Smooth muscle cell (in vitro differentiated cells): ENCODE results near the gene DNAAF1. TPM values are rescaled to one million over a fixed set of nuclear protein-coding genes. Genes with fewer than 3 reads are reported as not detected.

ENCODE experiments used
- DNase-seq: peaks from one replicate; lab custom pipeline; 2025; ENCODE audit not compliant: unreplicated experiment; lab: John Stamatoyannopoulos, UW
- H2AFZ ChIP-seq: fragments of 200-600 bp; sonication (generic); 2 replicates; pipeline ENCODE4 v1.6.0; 2016; ENCODE audit warnings: antibody characterized with exemption, low read depth, mild to moderate bottlenecking
- H3F3A ChIP-seq: fragments of 200-600 bp; sonication (generic); 2 replicates; pipeline ENCODE4 v1.6.0; 2017; ENCODE audit warnings: antibody characterized with exemption, low read depth
- H3K27ac ChIP-seq: fragments of 200-600 bp; sonication (generic); 2 replicates; pipeline ENCODE4 v1.5.1; 2016; ENCODE audit warnings: low read depth, mild to moderate bottlenecking
- H3K27me3 ChIP-seq: fragments of 200-600 bp; sonication (generic); 2 replicates; pipeline ENCODE4 v1.6.1; 2016; ENCODE audit warnings: low read depth, mild to moderate bottlenecking
- H3K36me3 ChIP-seq: fragments of 200-600 bp; sonication (generic); 2 replicates; pipeline ENCODE4 v1.5.1; 2016; ENCODE audit warnings: low read depth
- H3K4me1 ChIP-seq: fragments of 200-600 bp; sonication (generic); 2 replicates; pipeline ENCODE4 v1.5.1; 2016; ENCODE audit warnings: low read depth
- H3K4me2 ChIP-seq: fragments of 200-600 bp; sonication (generic); 2 replicates; pipeline ENCODE4 v1.6.0; 2016; ENCODE audit warnings: mild to moderate bottlenecking
- H3K4me3 ChIP-seq: fragments of 200-600 bp; sonication (generic); 2 replicates; pipeline ENCODE4 v1.5.1; 2016; ENCODE audit warnings: mild to moderate bottlenecking
- H3K79me2 ChIP-seq: fragments of 200-600 bp; sonication (generic); 2 replicates; pipeline ENCODE4 v1.6.0; 2016; ENCODE audit warnings: low read depth, mild to moderate bottlenecking
- H3K9ac ChIP-seq: fragments of 200-600 bp; sonication (generic); 2 replicates; pipeline ENCODE4 v1.6.0; 2016; ENCODE audit warnings: low read depth
- H3K9me3 ChIP-seq: fragments of 200-600 bp; sonication (generic); replicated peaks from 2 replicates; pipeline ENCODE4 v1.5.1; 2016; ENCODE audit warnings: low read depth
- H4K20me1 ChIP-seq: fragments of 200-600 bp; sonication (generic); 2 replicates; pipeline ENCODE4 v1.6.0; 2016; ENCODE audit warnings: low read depth
- CTCF ChIP-seq: fragments of 200-600 bp; sonication (generic); IDR thresholded peaks from 2 replicates; pipeline ENCODE4 v1.5.1; 2017; ENCODE audit warnings: borderline replicate concordance, mild to moderate bottlenecking, antibody characterized with exemption; ENCODE audit not compliant: insufficient read depth, poor library complexity, severe bottlenecking
- WGBS: methylation state at CpG from one replicate; pipeline ENCODE4 v1.1.7; 2016; ENCODE audit warnings: low lambda C conversion rate; 5-methylcytosine and 5-hydroxymethylcytosine counted together
- polyA plus RNA-seq: library from polyadenylated mRNA; unstranded; fragments of >200 nt; fragmentation: Nextera tagmentation; extraction: Ambion mirVana; gene quantifications from 2 replicates; pipeline ENCODE4 v1.2.1, GENCODE V29; 2016
- total RNA-seq: library from RNA; depleted of rRNA; stranded (reverse); fragments of >200 nt; gene quantifications from 2 replicates; pipeline ENCODE4 v1.2.3, GENCODE V29; 2014

DNAAF1 gene
- total and polyA plus RNA-seq, 2 experiments from 2014 or later = 0.09 TPM; not detected in 1

GRCh38 chr16:84195201-84196093 lies 50.3 kb downstream of the DNAAF1 start:
- Histone ChIP-seq H2AFZ (no peak overlapping the region), H3K4me2 (no peak overlapping the region), H3K27ac (no peak overlapping the region), H3F3A (no peaks in the 10 kb centered on the region), H3K4me3 (no peak overlapping the region), H3K9ac (no peak overlapping the region), H3K27me3 (no peaks in the 10 kb centered on the region), H3K79me2 (no peaks in the 10 kb centered on the region), H3K4me1 (no peaks in the 10 kb centered on the region), H4K20me1 (no peaks in the 10 kb centered on the region), H3K36me3 (no peaks in the 10 kb centered on the region), H3K9me3 (no peaks in the 10 kb centered on the region)
- no peak for DNase-seq
- 90% methylated on average over 30 of the region's 38 CpGs for WGBS
- TF ChIP-seq CTCF = no peak

DNA sequence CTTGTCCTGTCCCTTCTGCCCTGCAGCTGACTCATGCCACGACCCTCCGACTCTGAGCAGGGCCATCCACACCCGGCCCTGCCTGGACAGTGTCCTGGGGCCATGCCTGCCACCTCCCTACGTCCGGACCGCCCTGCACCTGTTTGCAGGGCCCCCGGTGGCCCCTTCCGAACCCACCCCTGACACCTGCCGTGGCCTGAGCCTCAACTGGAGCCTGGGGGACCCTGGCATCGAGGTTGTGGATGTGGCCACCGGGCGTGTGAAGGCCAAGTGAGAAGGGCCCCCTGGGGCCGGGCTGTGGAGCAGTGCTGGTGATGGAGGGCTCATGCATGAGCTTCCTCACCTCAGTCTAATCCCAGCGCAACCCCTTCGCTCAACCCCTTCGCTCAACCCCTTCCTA lies 51.0 kb downstream of the DNAAF1 start:
- H3F3A ChIP-seq = no peaks in the 10 kb centered on the region
- H3K4me3 ChIP-seq = no peak overlapping the region
- no peak for TF ChIP-seq CTCF
- no peaks in the 10 kb centered on the region for H3K36me3 ChIP-seq
- no peak overlapping the region for H3K4me2 ChIP-seq
- no peaks in the 10 kb centered on the region for H3K79me2 ChIP-seq
- no peaks in the 10 kb centered on the region for H4K20me1 ChIP-seq
- H3K9me3 ChIP-seq = no peaks in the 10 kb centered on the region
- 94% methylated on average over 14 of the region's 16 CpGs for WGBS
- H3K27me3 ChIP-seq = no peaks in the 10 kb centered on the region
- H3K4me1 ChIP-seq = no peaks in the 10 kb centered on the region
- DNase-seq = no peak
- H2AFZ ChIP-seq = no peak overlapping the region
- H3K27ac ChIP-seq = no peak overlapping the region
- no peak overlapping the region for H3K9ac ChIP-seq

- H3K27me3 ChIP-seq = no peaks in the 10 kb centered on the region
- no peaks in the 10 kb centered on the region for H4K20me1 ChIP-seq
- H3K27ac ChIP-seq = no peak overlapping the region
- H3K9me3 ChIP-seq = no peaks in the 10 kb centered on the region
- H3K4me1 ChIP-seq = no peaks in the 10 kb centered on the region
- no peaks in the 10 kb centered on the region for H3K36me3 ChIP-seq
- no peak overlapping the region for H3K4me2 ChIP-seq
- TF ChIP-seq CTCF = no peak
- H3F3A ChIP-seq = no peaks in the 10 kb centered on the region
- WGBS = 82% methylated on average over 15 of the region's 16 CpGs
- no peaks in the 10 kb centered on the region for H3K79me2 ChIP-seq
- no peak overlapping the region for H3K4me3 ChIP-seq
- no peak overlapping the region for H2AFZ ChIP-seq
- DNase-seq = no peak
- no peak overlapping the region for H3K9ac ChIP-seq
Measured at GRCh38 chr16:84196727-84197394, 51.8 kb downstream of the DNAAF1 start.
